Measurements from ENCODE around the gene TMX3. TPM values are rescaled to one million over a fixed set of nuclear protein-coding genes. Genes with fewer than 3 reads are reported as not detected.

TMX3 gene
- 81.1 and 94.6 TPM in 2 replicates for total RNA-seq

- DNase-seq: peak; percentile 96
Observed at GRCh38 chr18:68714712-68715496, at the start of gene TMX3. Gene TMX3 (minus strand): TSS chr18:68715108. CDS start chr18:68714981, 127 bp downstream.

GRCh38 chr18:68764016-68764415 is 49.1 kb upstream of the TMX3 start:
- no peak for DNase-seq

- DNase-seq: peak; percentile 6
Observed at GRCh38 chr18:68763083-68763482, 48.2 kb upstream of the TMX3 start.

GRCh38 chr18:68759308-68759707 is 44.4 kb upstream of the TMX3 start:
- DNase-seq: no peak

- no peak for DNase-seq
Observed at GRCh38 chr18:68757126-68757525, 42.2 kb upstream of the TMX3 start.

GRCh38 chr18:68742206-68742605 is 27.3 kb upstream of the TMX3 start:
- no peak for DNase-seq

GRCh38 chr18:68740966-68741365 is 26.1 kb upstream of the TMX3 start:
- DNase-seq: no peak

- DNase-seq: no peak
Observed at GRCh38 chr18:68739462-68739861, 24.6 kb upstream of the TMX3 start.

- no peak for DNase-seq
Observed at GRCh38 chr18:68738564-68738963, 23.7 kb upstream of the TMX3 start.

- DNase-seq: peak; percentile 61
Observed at GRCh38 chr18:68735483-68736343, 20.8 kb upstream of the TMX3 start.

- DNase-seq: no peak
Observed at GRCh38 chr18:68734308-68734707, 19.4 kb upstream of the TMX3 start.

- no peak for DNase-seq
Observed at GRCh38 chr18:68733707-68734106, 18.8 kb upstream of the TMX3 start.

GRCh38 chr18:68728081-68728700 is 13.3 kb upstream of the TMX3 start:
- no peak for DNase-seq

GRCh38 chr18:68727506-68727905 is 12.6 kb upstream of the TMX3 start:
- DNase-seq: no peak

GRCh38 chr18:68725346-68725745 is 10.4 kb upstream of the TMX3 start:
- no peak for DNase-seq

- no peak for DNase-seq
Observed at GRCh38 chr18:68724021-68724420, 9.1 kb upstream of the TMX3 start.

- no peak for DNase-seq
Observed at GRCh38 chr18:68723539-68723938, 8.6 kb upstream of the TMX3 start.

- no peak for DNase-seq
Observed at GRCh38 chr18:68722821-68723220, 7.9 kb upstream of the TMX3 start.

- no peak for DNase-seq
Observed at GRCh38 chr18:68721681-68722583, 7.0 kb upstream of the TMX3 start.

- DNase-seq: peak; percentile 34
Observed at GRCh38 chr18:68714366-68714711, 569 bp downstream of the TMX3 start.

- DNase-seq: no peak
Observed at GRCh38 chr18:68713796-68714195, 1.1 kb downstream of the TMX3 start.

GRCh38 chr18:68713131-68713530 is 1.8 kb downstream of the TMX3 start:
- no peak for DNase-seq

Data from dermis blood vessel endothelial cell (primary cell).